Sigmoid colon (tissue), 7 donors: ENCODE results near the gene CD300A. TPM values are rescaled to one million over a fixed set of nuclear protein-coding genes. Genes with fewer than 3 reads are reported as not detected.
"Not testable (repeated sequence)": the region's sequence is repeated elsewhere in the genome, so short reads cannot be mapped to it uniquely, and the experiment has no call there.

Experiments
- DNase-seq: peaks from one replicate; pipeline ENCODE4 v3.0.0-alpha.2; 2019
- H3K27ac ChIP-seq, 4 donors: fragments of 200-600 bp; sonication (generic); one replicate each; pipeline ENCODE4 v1.5.1; 2016 to 2019; ENCODE audit warnings: mild to moderate bottlenecking in 1 of 4
- H3K27me3 ChIP-seq, 3 donors: fragments of 200-600 bp; sonication (generic); one replicate each; pipeline ENCODE4 v1.5.1; 2019; ENCODE audit warnings: mild to moderate bottlenecking in 1 of 3
- H3K36me3 ChIP-seq, 4 donors: fragments of 200-600 bp; sonication (generic); one replicate each; pipeline ENCODE4 v1.5.1; 2016 to 2019
- H3K4me1 ChIP-seq, 4 donors: fragments of 200-600 bp; sonication (generic); one replicate each; pipeline ENCODE4 v1.5.1; 2017 to 2019
- H3K4me3 ChIP-seq, 4 donors: fragments of 200-600 bp; sonication (generic); one replicate each; pipeline ENCODE4 v1.5.1; 2017 to 2019; ENCODE audit warnings: mild to moderate bottlenecking in 2 of 4, moderate library complexity in 1 of 4
- H3K9me3 ChIP-seq, 4 donors: fragments of 200-600 bp in 3 of 4; sonication (generic) in 3 of 4; one replicate each; pipeline versions ENCODE4 v1.5.1 to v1.6.1; 2013 to 2019
- EP300 ChIP-seq, 4 donors: sonication (generic); formaldehyde crosslinking; IDR thresholded peaks; one replicate each; pipeline ENCODE4 v1.6.1; 2017; ENCODE audit warnings: antibody characterized with exemption in 4 of 4
- POLR2A ChIP-seq, 2 donors: fragments of 450-650 bp; IDR thresholded peaks; one replicate each; pipeline ENCODE4 v1.6.1; 2016; ENCODE audit warnings: antibody characterized with exemption in 2 of 2, mild to moderate bottlenecking in 2 of 2, moderate library complexity in 2 of 2
- POLR2AphosphoS5 ChIP-seq, 4 donors: sonication (generic); formaldehyde crosslinking; IDR thresholded peaks; one replicate each; pipeline ENCODE4 v1.6.1; 2017; ENCODE audit warnings: antibody characterized with exemption in 4 of 4
- WGBS, 2 donors: extraction: QIAGEN DNeasy Blood & Tissue Kit; methylation state at CpG; one replicate each; pipeline ENCODE4 v1.1.7; 2013; 5-methylcytosine and 5-hydroxymethylcytosine counted together
- intact Hi-C: fragments of 100-400 bp; cut with DNase I; formaldehyde crosslinking; loops from one replicate; pipeline ENCODE4 v1.15.1; 2023
- polyA plus RNA-seq, 3 donors: library from polyadenylated mRNA; stranded (reverse); fragments of 200-250 nt; gene quantifications; one replicate each; pipeline ENCODE4 v1.2.3, GENCODE V29; 2013
- total RNA-seq, 4 donors: library from RNA; depleted of rRNA; stranded (reverse); fragments of >200 nt; gene quantifications; one replicate each; pipeline ENCODE4 v1.1.0, GENCODE V29; 2016
- TF ChIP-seq, protein P1 (sequence below), 4 experiments: fragments of 450-650 bp in 3 of 4; fragments of 200-600 bp in 1 of 4; IDR thresholded peaks; one replicate each; pipeline ENCODE4 v1.5.1; 2016 to 2019; ENCODE audit warnings: antibody characterized with exemption in 4 of 4, mild to moderate bottlenecking in 3 of 4, moderate library complexity in 2 of 4
- donor health status: healthy with polysubstance abuse.
- donor health status: Bipolar disorder and iron deficiency.
- donor health status: healthy.

Gene CD300A
- total and polyA plus RNA-seq, 7 donors: 2.9 to 33.5 (median 4.8) TPM

DNA sequence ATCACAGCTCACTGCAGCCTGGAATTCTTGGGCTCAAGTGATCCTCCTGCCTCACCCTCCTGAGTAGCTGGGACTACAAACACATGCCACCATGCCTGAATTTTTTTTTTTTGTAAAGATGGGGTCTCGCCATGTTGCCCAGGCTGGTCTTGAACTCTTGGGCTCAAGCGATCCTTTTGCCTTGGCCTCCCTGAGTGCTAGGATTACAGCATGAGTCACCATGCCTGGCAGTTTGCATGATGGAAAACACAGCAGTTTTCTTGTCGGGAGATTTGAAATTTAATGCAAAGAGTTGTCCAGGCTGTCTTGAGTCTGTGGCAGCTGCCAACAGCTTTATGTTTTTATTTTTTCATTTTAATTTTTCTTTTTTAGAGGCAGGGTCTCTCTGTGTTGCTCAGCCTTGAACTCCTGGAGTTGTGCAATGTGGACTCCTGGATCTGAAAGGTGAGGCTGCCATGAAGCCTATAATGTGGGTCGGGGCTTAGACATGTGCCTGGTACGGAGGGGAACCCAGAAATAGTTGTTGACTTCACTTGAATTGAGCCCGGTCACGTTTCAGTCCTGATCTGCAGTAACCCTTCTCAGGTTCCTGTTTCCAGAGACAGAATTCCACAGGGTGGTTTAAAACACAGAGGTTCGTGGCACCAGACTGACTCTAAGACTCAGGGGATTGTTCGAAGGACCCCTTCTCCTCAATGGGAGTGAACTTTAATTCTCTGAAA, 18.7 kb downstream of the CD300A start:
- no peaks in the 10 kb centered on the region for H3K4me1 ChIP-seq
- intact Hi-C loops: no loop called here
- no peak overlapping the region for H3K27ac ChIP-seq
- H3K27me3 ChIP-seq: peaks cover 0 to 16% (median 3%) of the 10 kb centered on the region in 3 donors
- no peaks in the 10 kb centered on the region for H3K9me3 ChIP-seq
- no peak overlapping the region for H3K4me3 ChIP-seq
- TF ChIP-seq, protein P1, sequence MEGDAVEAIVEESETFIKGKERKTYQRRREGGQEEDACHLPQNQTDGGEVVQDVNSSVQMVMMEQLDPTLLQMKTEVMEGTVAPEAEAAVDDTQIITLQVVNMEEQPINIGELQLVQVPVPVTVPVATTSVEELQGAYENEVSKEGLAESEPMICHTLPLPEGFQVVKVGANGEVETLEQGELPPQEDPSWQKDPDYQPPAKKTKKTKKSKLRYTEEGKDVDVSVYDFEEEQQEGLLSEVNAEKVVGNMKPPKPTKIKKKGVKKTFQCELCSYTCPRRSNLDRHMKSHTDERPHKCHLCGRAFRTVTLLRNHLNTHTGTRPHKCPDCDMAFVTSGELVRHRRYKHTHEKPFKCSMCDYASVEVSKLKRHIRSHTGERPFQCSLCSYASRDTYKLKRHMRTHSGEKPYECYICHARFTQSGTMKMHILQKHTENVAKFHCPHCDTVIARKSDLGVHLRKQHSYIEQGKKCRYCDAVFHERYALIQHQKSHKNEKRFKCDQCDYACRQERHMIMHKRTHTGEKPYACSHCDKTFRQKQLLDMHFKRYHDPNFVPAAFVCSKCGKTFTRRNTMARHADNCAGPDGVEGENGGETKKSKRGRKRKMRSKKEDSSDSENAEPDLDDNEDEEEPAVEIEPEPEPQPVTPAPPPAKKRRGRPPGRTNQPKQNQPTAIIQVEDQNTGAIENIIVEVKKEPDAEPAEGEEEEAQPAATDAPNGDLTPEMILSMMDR (IDR thresholded peaks at IDR 0.05): no peak
- no peak for TF ChIP-seq POLR2A (IDR thresholded peaks at IDR 0.05)
- TF ChIP-seq POLR2AphosphoS5 (IDR thresholded peaks at IDR 0.05): no peak
- no peak for TF ChIP-seq EP300 (IDR thresholded peaks at IDR 0.05)
- WGBS, 2 donors: 51 to 71% methylated on average over 9 of the region's 9 CpGs
- no peaks in the 10 kb centered on the region for H3K36me3 ChIP-seq
- DNase-seq: no peak

DNA sequence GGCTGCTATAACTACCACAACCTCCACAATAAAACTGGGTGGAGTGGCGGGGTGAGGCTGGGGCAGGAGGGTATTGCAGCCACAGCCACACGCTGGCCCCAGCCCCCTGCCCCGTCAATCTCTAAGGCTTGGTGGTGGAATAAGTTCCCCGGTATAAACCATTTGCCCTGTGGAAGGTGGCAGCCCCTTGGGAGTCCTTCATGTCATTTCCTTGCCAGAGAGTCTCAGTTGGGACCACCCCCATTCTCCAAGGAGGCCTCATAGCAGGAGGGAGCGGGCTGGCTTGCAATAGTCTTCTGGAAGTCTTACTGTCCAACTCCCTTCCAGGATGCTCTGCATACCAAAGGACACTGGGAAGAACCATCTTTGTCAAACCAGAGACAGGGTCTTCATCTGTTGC, 19.4 kb downstream of the CD300A start:
- no peak overlapping the region for H3K27ac ChIP-seq
- intact Hi-C loops: no loop called here
- H3K36me3 ChIP-seq: no peaks in the 10 kb centered on the region
- TF ChIP-seq POLR2A (IDR thresholded peaks at IDR 0.05) (no peak), POLR2AphosphoS5 (IDR thresholded peaks at IDR 0.05) (no peak), EP300 (IDR thresholded peaks at IDR 0.05) (no peak)
- TF ChIP-seq, protein P1 (IDR thresholded peaks at IDR 0.05): no peak
- no peaks in the 10 kb centered on the region for H3K9me3 ChIP-seq
- no peaks in the 10 kb centered on the region for H3K4me1 ChIP-seq
- no peak for DNase-seq
- H3K4me3 ChIP-seq: no peak overlapping the region
- 41 to 74% methylated on average over 5 of the region's 5 CpGs for WGBS, 2 donors
- H3K27me3 ChIP-seq: peaks cover 0 to 16% (median 3%) of the 10 kb centered on the region in 3 donors

DNA sequence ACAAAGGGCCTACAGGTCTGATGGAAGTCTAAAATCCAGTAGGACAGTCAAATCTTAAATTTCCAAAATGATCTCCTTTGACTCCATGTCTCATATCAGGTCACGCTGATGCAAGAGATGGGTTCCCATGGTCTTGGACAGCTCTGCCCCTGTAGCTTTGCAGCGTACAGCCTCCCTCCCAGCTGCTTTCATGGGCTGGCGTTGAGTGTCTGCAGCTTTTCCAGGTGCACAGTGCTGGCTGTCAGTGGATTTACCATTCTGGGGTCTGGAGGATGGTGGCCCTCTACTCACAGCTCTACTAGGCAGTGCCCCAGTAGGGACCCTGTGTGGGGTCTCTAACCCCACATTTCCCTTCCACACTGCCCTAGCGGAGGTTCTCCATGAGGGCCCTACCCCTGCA, 21.8 kb downstream of the CD300A start:
- H3K9me3 ChIP-seq, H3K4me3 ChIP-seq, H3K27ac ChIP-seq, H3K4me1 ChIP-seq, DNase-seq, intact Hi-C loops, H3K36me3 ChIP-seq: not testable (repeated sequence)
- peaks cover 0 to 11% (median 3%) of the 10 kb centered on the region in 3 donors for H3K27me3 ChIP-seq
- WGBS, 2 donors: 93 to 96% methylated on average over 4 of the region's 4 CpGs

DNA sequence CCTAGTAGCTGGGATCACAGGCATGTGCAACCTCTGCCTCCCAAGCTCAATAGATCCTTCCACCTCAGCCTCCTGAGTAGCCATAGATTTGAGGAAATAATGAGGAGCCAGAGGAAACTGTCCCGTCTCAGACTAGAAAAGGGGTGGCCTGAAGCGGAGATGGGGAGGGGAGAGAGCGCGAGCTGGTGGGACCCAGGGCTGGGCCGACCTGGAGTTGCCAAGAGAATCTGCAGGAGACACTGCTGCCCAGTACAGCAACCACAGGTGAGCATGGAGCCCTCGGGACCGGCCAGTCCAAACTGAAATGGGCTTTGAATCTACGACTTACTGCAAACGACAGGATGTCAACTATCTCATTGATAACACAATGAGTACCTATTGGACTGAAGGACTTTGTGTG, 24.3 kb downstream of the CD300A start:
- H3K27ac ChIP-seq: no peak overlapping the region
- no peak overlapping the region for H3K4me3 ChIP-seq
- TF ChIP-seq, protein P1 (IDR thresholded peaks at IDR 0.05): no peak
- no peak for TF ChIP-seq POLR2A (IDR thresholded peaks at IDR 0.05)
- TF ChIP-seq POLR2AphosphoS5 (IDR thresholded peaks at IDR 0.05): no peak
- no peak for TF ChIP-seq EP300 (IDR thresholded peaks at IDR 0.05)
- no peak for DNase-seq
- 82 to 85% methylated on average over 9 of the region's 9 CpGs for WGBS, 2 donors
- H3K27me3 ChIP-seq: no peaks in the 10 kb centered on the region
- no peaks in the 10 kb centered on the region for H3K36me3 ChIP-seq
- intact Hi-C loops: no loop called here
- no peaks in the 10 kb centered on the region for H3K4me1 ChIP-seq
- no peaks in the 10 kb centered on the region for H3K9me3 ChIP-seq

DNA sequence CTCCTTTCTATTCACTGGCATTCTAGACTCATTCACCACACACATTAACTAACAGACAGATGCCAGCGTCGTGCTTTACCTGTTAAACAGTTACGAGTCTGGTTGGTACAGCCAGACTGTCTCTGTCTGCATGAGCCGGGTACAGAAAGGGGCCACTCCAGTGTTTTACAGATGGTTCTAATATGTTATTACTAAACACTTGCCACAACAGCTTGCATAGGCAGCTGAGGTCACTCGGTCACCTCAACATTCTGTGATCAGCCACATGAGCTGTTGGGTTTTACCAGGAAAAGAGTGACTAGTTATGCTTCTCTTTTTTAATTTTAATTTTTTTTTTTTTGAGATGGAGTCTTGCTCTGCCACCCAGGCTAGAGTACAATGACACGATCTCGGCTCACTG, 25.2 kb downstream of the CD300A start:
- no peak for TF ChIP-seq POLR2AphosphoS5 (IDR thresholded peaks at IDR 0.05)
- TF ChIP-seq EP300 (IDR thresholded peaks at IDR 0.05): no peak
- no peak for TF ChIP-seq POLR2A (IDR thresholded peaks at IDR 0.05)
- TF ChIP-seq, protein P1 (IDR thresholded peaks at IDR 0.05): no peak
- Histone ChIP-seq H3K9me3 (no peaks in the 10 kb centered on the region), H3K27ac (no peak overlapping the region), H3K4me1 (no peaks in the 10 kb centered on the region), H3K27me3 (no peaks in the 10 kb centered on the region), H3K36me3 (no peaks in the 10 kb centered on the region), H3K4me3 (no peak overlapping the region)
- WGBS, 2 donors: 80 to 83% methylated on average over 7 of the region's 7 CpGs
- intact Hi-C loops: no loop called here
- no peak for DNase-seq
